Activated CD8-positive, alpha-beta memory T cell treated with anti-CD3 and anti-CD28 coated beads, Interleukin-2, amount 50 U/mL, for 1 hour (primary cell): Measurements from ENCODE around the gene ACD.
"Not testable (repeated sequence)": the region's sequence is repeated elsewhere in the genome, so short reads cannot be mapped to it uniquely, and the experiment has no call there.

ENCODE experiments used
- DNase-seq: peaks from one replicate; pipeline ENCODE4 v3.0.0-alpha.2; 2020; ENCODE audit errors: extremely low read depth

Gene ACD

GRCh38 chr16:67659675-67660563 is at the start of gene ACD:
TSS of gene ACD (minus strand) at chr16:67660260. CDS start at chr16:67660220, 40 bp downstream.
- peak; percentile 74 for DNase-seq

DNA sequence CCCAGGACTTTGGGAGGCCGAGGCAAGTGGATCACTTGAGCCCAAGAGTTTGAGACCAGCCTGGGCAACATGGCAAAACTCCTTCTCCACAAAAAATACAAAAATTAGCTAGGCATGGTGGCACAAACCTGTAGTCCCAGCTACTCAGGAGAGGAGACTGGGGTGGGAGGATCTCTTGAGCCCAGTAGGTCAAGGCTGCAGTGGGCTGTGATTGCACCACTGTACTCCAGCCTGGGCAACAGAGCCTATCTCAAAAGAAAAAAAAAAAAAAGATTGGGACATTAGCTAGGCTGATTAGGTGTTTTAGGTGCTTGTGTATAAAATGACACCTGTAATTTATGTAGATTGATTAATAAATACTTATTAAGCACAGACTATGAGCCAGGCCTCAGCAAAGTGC is 49.0 kb upstream of the ACD start:
- DNase-seq: no peak

DNA sequence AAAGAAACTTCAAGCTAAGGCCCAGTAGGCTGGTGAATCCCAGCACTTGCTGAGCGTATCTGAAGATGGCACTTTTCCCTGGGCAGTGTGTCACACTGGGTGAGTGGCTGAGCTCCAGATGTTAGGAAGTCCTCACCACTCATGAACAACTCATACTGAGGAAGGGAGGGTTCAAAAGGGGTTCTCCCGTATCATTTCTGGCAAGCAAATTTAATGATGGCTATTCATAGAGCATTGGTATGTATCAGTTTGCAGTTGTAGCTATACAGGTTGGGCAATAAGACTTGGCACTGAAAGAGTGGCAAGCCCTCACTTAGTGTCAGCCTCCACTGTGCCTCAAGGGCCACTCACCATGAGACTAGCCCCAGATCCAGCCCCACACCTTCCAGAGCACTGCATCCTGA is 48.3 kb upstream of the ACD start:
- no peak for DNase-seq

DNA sequence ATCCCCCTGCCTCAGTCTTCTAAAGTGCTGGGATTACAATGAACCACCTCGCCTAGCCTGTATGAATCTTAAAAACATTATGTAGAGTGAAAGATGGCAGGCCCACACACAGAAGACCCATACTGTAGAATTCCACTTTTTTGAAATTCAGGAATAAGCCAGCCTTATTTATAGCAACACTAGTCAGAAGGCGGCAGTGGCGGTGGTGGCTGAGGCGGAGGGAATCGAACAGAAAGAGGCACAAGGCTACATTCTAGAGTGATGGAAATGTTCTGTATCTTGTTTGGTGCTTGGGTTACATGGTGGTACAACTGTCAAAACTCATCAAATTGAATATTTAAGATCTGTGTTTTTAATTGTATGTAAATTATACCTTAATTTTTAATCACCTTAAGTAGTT is 47.7 kb upstream of the ACD start:
- DNase-seq: no peak

GRCh38 chr16:67707210-67707609 is 47.1 kb upstream of the ACD start:
- no peak for DNase-seq

DNA sequence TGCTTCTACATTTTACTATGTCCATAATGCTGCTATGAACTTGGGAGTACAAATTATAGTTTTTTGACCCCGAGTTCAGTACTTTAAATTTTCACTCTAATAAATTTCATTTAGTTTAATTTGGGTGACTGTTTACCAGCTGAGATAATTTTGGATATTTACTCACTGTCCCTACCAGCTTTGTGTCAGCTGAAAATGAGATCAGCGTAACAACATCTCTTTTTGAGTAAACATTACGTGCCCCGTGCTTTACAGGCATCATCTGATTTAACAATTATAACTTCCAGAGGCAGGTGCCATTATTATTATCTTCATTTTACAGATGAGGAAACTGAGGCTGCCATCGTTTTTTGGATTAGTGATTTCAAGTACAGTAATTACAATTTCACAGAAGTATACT is 44.0 kb upstream of the ACD start:
- no peak for DNase-seq

DNA sequence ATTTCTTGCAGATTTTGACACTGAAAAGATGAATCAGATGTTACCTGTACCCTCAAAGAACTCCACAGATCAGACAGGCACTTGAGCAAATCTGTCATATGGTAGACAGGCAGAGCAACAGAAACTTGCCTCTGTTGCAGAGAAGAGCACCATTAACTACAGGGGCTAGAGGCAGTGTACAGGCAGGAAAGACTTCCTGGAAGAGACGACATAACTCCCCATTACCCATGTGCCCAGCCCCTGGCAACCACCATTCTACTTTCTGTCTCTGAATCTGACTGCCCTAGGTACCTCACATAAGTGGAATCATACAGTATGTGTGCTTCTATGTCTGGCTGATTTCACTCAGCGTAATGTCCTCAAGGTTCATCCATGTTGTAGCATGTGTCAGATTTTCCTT is 43.6 kb upstream of the ACD start:
- DNase-seq: no peak

GRCh38 chr16:67702130-67702529 is 42.1 kb upstream of the ACD start:
- no peak for DNase-seq

GRCh38 chr16:67701420-67701819 is 41.4 kb upstream of the ACD start:
- DNase-seq: no peak

- no peak for DNase-seq
These were observed 39.2 kb upstream of the ACD start for GRCh38 chr16:67699265-67699664.

GRCh38 chr16:67697422-67698185 is 37.5 kb upstream of the ACD start:
- no peak for DNase-seq

GRCh38 chr16:67694611-67695010 is 34.6 kb upstream of the ACD start:
- DNase-seq: no peak

DNA sequence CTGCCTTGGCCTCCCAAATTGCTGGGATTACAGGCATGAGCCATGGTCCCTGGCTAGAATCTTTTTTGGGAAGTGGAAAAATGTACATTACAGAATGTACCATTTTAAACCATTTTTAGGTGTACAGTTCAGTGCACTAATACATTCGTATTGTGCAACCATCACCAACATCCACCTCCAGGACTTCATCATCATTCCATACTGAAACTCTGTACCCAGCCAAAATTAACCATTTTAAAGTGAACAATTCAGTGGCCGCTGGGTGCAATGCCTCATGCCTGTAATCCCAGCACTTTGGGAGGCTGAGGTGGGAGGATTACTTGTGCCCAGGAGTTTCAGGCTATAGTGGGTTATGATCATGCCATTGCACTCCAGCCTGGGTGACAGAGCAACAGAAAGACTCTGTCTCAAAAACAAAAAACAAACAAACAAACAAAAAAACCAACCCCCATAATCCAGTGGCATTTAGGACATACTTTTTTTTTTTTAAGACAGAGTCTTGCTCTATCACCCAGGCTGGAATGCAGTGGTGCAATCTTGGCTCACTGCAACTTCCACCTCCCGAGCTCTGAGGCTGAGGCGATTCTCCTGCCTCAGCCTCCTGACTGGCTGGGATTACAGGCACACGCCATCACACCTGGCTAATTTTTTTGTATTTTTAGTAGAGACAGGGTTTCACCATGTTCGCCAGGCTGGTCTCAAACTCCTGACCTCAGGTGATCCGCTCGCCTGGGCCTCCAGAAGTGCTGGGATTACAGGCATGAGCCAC is 33.6 kb upstream of the ACD start:
- DNase-seq: not testable (repeated sequence)

GRCh38 chr16:67685388-67686112 is 25.5 kb upstream of the ACD start:
- DNase-seq: no peak

DNA sequence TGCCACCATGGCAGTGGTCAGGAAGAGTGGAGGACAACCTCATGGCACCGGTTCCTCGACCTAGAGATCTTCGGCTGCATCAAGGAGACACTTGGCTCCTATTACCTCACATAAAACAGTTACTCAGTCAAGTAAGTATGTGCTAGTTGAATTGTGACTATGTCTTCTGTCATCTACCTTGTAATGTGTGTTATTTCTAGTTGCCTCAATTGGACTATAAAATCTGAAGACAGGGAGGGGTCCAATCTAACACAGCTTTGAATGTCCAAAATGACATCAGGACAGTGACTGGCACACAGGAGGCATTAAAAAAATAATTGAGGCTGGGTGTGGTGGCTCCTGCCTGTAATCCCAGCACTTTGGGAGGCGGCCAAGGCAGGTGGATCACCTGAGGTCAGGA is 23.7 kb upstream of the ACD start:
- no peak for DNase-seq

DNA sequence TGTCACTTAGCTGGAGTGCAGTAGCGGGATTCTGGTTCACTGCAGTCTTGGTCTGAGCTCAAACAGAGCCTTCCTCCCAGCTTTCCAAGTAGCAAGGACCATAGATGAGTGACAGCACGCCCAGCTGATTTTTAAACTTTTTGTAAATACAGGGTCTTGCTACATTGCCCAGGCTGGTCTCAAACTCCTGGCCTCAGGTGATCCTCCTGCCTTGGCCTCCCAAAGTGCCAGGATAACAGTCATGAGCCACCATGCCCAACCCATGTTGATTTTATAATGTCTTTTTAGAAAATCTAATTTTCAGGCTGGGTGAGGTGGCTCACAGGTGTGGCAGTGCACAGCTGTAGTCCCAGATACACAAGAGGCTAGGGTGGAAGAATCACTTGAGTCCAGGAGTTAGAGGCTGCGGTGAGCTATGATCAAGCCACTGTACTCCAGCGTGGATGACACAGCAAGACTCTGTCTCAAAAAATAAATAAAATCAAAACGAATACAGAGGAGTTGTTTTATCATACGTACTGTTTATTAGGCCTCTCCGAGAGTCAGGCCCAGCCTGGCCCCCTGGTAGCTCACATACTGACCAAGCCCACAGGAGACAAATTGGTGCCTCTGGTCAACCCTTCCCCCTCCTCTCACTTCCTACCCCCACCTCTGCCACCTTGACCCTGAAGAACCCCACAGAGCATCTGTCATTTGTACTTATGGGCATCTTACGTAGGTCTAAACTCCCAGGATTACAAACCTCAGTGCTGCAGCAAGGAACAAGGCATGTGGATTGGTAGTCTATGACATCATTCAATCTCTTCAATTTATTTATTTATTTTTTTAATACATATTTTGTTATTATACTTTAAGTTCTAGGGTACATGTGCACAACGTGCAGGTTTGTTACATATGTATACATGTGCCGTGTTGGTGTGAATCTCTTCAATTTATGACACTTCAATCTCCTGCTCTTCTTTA is 20.2 kb upstream of the ACD start:
- DNase-seq: no peak

DNA sequence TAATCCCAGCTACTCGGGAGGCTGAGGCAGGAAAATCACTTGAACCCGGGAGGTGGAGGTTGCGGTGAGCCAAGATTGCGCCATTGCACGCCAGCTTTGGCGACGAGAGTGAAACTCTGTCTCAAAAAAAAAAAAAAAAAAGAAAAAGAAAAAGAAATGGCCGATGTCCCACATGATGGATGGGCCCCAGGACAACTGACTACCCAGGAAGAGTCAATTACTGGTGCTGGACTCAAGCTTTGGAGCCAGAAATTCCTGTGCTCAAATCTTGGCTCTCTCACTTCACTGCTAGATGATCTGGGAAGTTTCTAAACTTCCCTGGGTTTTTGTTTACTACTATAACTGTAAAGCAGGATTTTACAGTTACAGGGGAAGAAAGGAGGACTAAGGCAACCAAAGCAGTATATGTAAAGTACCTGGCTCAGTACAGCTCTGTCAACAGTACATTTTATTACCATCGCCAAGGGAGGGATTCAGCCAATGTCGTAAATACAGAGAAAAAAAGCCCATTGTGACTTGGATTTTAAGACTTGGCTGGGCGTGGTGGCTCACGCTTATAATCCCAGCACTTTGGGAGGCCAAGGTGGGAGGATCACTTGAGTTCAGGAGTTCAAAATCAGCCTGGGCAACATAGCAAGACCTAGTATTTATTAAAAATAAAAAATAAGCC is 18.4 kb upstream of the ACD start:
- no peak for DNase-seq

GRCh38 chr16:67677712-67678111 is 17.7 kb upstream of the ACD start:
- no peak for DNase-seq

GRCh38 chr16:67676939-67677338 is 16.9 kb upstream of the ACD start:
- DNase-seq: no peak

- DNase-seq: no peak
These were observed 16.5 kb upstream of the ACD start for GRCh38 chr16:67676516-67676915.
